Lung (tissue), 12 donors: ENCODE results near the gene CARMIL1. TPM values are rescaled to one million over a fixed set of nuclear protein-coding genes. Genes with fewer than 3 reads are reported as not detected.

Source experiments
- ATAC-seq: fragments of 200-7000 bp; cut with Tn5 transposase; one replicate; pipeline ENCODE4 v1.9.1; 2020; ENCODE audit warnings: moderate number of reproducible peaks; ENCODE audit not compliant: insufficient read depth, low FRiP score
- DNase-seq, 3 donors: peaks; one replicate each; pipeline ENCODE4 v3.0.0-alpha.2; 2013 to 2017
- H3K27ac ChIP-seq, 2 donors: one replicate each; pipeline ENCODE4 v1.5.1; 2013; ENCODE audit warnings: mild to moderate bottlenecking in 2 of 2, moderate library complexity in 2 of 2, control low read depth in 1 of 2, inconsistent platforms in 1 of 2, low read depth in 1 of 2, low read length in 1 of 2
- H3K27me3 ChIP-seq, 3 donors: one replicate each; pipeline ENCODE4 v1.5.1; 2013; ENCODE audit warnings: low read length in 2 of 3; ENCODE audit not compliant: control insufficient read depth in 3 of 3, insufficient read depth in 3 of 3
- H3K36me3 ChIP-seq, 4 donors: one replicate each; pipeline ENCODE4 v1.5.1; 2013; ENCODE audit warnings: low read length in 4 of 4, mild to moderate bottlenecking in 1 of 4, moderate library complexity in 1 of 4; ENCODE audit not compliant: control insufficient read depth in 4 of 4, insufficient read depth in 4 of 4
- H3K4me1 ChIP-seq, 5 donors: one replicate each; pipeline ENCODE4 v1.5.1; 2013; ENCODE audit warnings: low read length in 5 of 5, mild to moderate bottlenecking in 2 of 5, moderate library complexity in 1 of 5; ENCODE audit not compliant: control insufficient read depth in 5 of 5, insufficient read depth in 5 of 5
- H3K4me3 ChIP-seq: one replicate; pipeline ENCODE4 v1.5.1; 2013; ENCODE audit warnings: mild to moderate bottlenecking, control low read depth, moderate library complexity
- H3K9ac ChIP-seq, 2 donors: one replicate each; pipeline ENCODE4 v1.5.1; 2013; ENCODE audit warnings: low read length in 2 of 2, control low read depth in 1 of 2; ENCODE audit not compliant: insufficient read depth in 1 of 2
- H3K9me3 ChIP-seq, 4 donors: one replicate each; pipeline ENCODE4 v1.5.1; 2013; ENCODE audit warnings: low read length in 3 of 4, mild to moderate bottlenecking in 1 of 4, moderate library complexity in 1 of 4; ENCODE audit not compliant: control insufficient read depth in 4 of 4, insufficient read depth in 3 of 4
- CTCF ChIP-seq: IDR thresholded peaks from 2 replicates; pipeline ENCODE4 v1.5.1; 2012; ENCODE audit warnings: mild to moderate bottlenecking; ENCODE audit errors: control extremely low read depth, extremely low read depth
- WGBS, 2 donors: extraction: QIAGEN DNeasy Blood & Tissue Kit; methylation state at CpG; one replicate each; pipeline ENCODE4 v1.1.7; 2013; 5-methylcytosine and 5-hydroxymethylcytosine counted together
- polyA plus RNA-seq, 2 donors: library from polyadenylated mRNA; stranded (reverse); fragments of 200-250 nt; gene quantifications; one replicate each; pipeline ENCODE4 v1.2.1, GENCODE V29; 2013
- total RNA-seq, 2 donors: library from RNA; depleted of rRNA in 1 of 2; stranded (reverse); fragments of >200 nt in 1 of 2; gene quantifications; one replicate each; pipeline ENCODE4 v1.2.1, GENCODE V29; 2014 to 2021
- donor health status: control.
- donor health status: control.
- donor health status: Bipolar disorder and iron deficiency.
- donor health status: healthy.
- donor health status: DM: yes; HTN: yes; CAD: no.

The CARMIL1 gene
- total and polyA plus RNA-seq, 4 donors, result 8.0 to 38.3 (median 34.9) TPM

- H3K9me3 ChIP-seq, result no peaks in the 10 kb centered on the region
- no peak overlapping the region for H3K4me3 ChIP-seq
- ATAC-seq (no peak), DNase-seq (no peak)
- H3K9ac ChIP-seq, result no peak overlapping the region
- H3K27ac ChIP-seq, result no peak overlapping the region
- peaks cover 0 to 17% (median 8%) of the 10 kb centered on the region in 4 donors for H3K36me3 ChIP-seq
- H3K4me1 ChIP-seq, result no peaks in the 10 kb centered on the region
- no peak for TF ChIP-seq CTCF
- WGBS, 2 donors, result 92 to 95% methylated on average over 5 of the region's 5 CpGs
- no peaks in the 10 kb centered on the region for H3K27me3 ChIP-seq
Observed at GRCh38 chr6:25590986-25591385, 311.8 kb downstream of the CARMIL1 start.

GRCh38 chr6:25596928-25597818 lies 318.0 kb downstream of the CARMIL1 start:
- 64 to 86% methylated on average over 2 of the region's 2 CpGs for WGBS, 2 donors
- TF ChIP-seq CTCF, result no peak
- Histone ChIP-seq H3K27ac (no peak overlapping the region), H3K4me1 (no peaks in the 10 kb centered on the region), H3K4me3 (no peak overlapping the region), H3K27me3 (no peaks in the 10 kb centered on the region), H3K9ac (no peak overlapping the region), H3K36me3 (peaks cover 0 to 11% (median 6%) of the 10 kb centered on the region in 4 donors), H3K9me3 (no peaks in the 10 kb centered on the region)
- DNase-seq, result no peak
- ATAC-seq, result no peak

GRCh38 chr6:25599516-25600085 lies 320.4 kb downstream of the CARMIL1 start:
- no peaks in the 10 kb centered on the region for H3K4me1 ChIP-seq
- no peak overlapping the region for H3K4me3 ChIP-seq
- H3K9ac ChIP-seq, result no peak overlapping the region
- peaks cover 1 to 8% (median 4%) of the 10 kb centered on the region in 4 donors for H3K36me3 ChIP-seq
- H3K9me3 ChIP-seq, result no peaks in the 10 kb centered on the region
- no peak for TF ChIP-seq CTCF
- no peak overlapping the region for H3K27ac ChIP-seq
- ATAC-seq (no peak), DNase-seq (no peak)
- H3K27me3 ChIP-seq, result no peaks in the 10 kb centered on the region
- WGBS, 2 donors, result 84 to 87% methylated on average over 4 of the region's 4 CpGs
